ENCODE data around the gene FAHD2A.
"Not testable (repeated sequence)": the region's sequence is repeated elsewhere in the genome, so short reads cannot be mapped to it uniquely, and the experiment has no call there.

FAHD2A gene

GRCh38 chr2:95391641-95392310 lies 10.7 kb upstream of the FAHD2A start:
- DNase-seq, result no peak

- DNase-seq, result no peak
These were observed 10.2 kb upstream of the FAHD2A start for GRCh38 chr2:95392320-95392719.

GRCh38 chr2:95392730-95393455 lies 9.6 kb upstream of the FAHD2A start:
- no peak for DNase-seq

GRCh38 chr2:95393901-95394300 lies 8.6 kb upstream of the FAHD2A start:
- DNase-seq, result no peak

- no peak for DNase-seq
These were observed 3.4 kb upstream of the FAHD2A start for GRCh38 chr2:95399061-95399460.

- no peak for DNase-seq
These were observed 1.0 kb upstream of the FAHD2A start for GRCh38 chr2:95401480-95401879.

- DNase-seq, result not testable (repeated sequence)
These were observed 521 bp upstream of the FAHD2A start for GRCh38 chr2:95402004-95402369.

GRCh38 chr2:95403204-95403721 lies 755 bp downstream of the FAHD2A start:
- DNase-seq, result peak; percentile 9

GRCh38 chr2:95403824-95404223 lies 1.3 kb downstream of the FAHD2A start:
- DNase-seq, result not testable (repeated sequence)

- DNase-seq, result not testable (repeated sequence)
These were observed 2.2 kb downstream of the FAHD2A start for GRCh38 chr2:95404676-95405075.

GRCh38 chr2:95411239-95411638 lies 8.7 kb downstream of the FAHD2A start:
- DNase-seq, result not testable (repeated sequence)

GRCh38 chr2:95414015-95414594 lies 11.6 kb downstream of the FAHD2A start:
- DNase-seq, result peak; percentile 9

- DNase-seq, result not testable (repeated sequence)
These were observed 12.6 kb downstream of the FAHD2A start for GRCh38 chr2:95415138-95415537.

- DNase-seq, result not testable (repeated sequence)
These were observed 13.1 kb downstream of the FAHD2A start for GRCh38 chr2:95415561-95415960.

GRCh38 chr2:95427196-95427867 lies 24.8 kb downstream of the FAHD2A start:
- DNase-seq, result not testable (repeated sequence)

- DNase-seq, result not testable (repeated sequence)
These were observed 27.4 kb downstream of the FAHD2A start for GRCh38 chr2:95429748-95430467.

- not testable (repeated sequence) for DNase-seq
These were observed 30.9 kb downstream of the FAHD2A start for GRCh38 chr2:95433373-95433772.

- DNase-seq, result not testable (repeated sequence)
These were observed 31.5 kb downstream of the FAHD2A start for GRCh38 chr2:95433973-95434372.

GRCh38 chr2:95434507-95435076 lies 32.1 kb downstream of the FAHD2A start:
- DNase-seq, result not testable (repeated sequence)

GRCh38 chr2:95435162-95435871 lies 32.8 kb downstream of the FAHD2A start:
- DNase-seq, result not testable (repeated sequence)

- not testable (repeated sequence) for DNase-seq
These were observed 33.3 kb downstream of the FAHD2A start for GRCh38 chr2:95435872-95436209.
